NT2/D1 (cell line): ENCODE data around the gene DRAM1.

ENCODE experiments used
- DNase-seq: peaks from one replicate; pipeline ENCODE4 v3.0.0-alpha.2; 2011; ENCODE audit warnings: low read depth, low spot score
- H3K27me3 ChIP-seq: 2 replicates; pipeline ENCODE4 v1.6.0; 2011; ENCODE audit warnings: mild to moderate bottlenecking; ENCODE audit not compliant: insufficient read length, insufficient read depth
- H3K36me3 ChIP-seq: 2 replicates; pipeline ENCODE4 v1.6.1; 2011; ENCODE audit warnings: mild to moderate bottlenecking, low read length, mixed read lengths; ENCODE audit not compliant: insufficient read depth, insufficient read length
- H3K4me1 ChIP-seq: 2 replicates; pipeline ENCODE4 v1.5.1; 2011; ENCODE audit not compliant: insufficient read depth, insufficient read length
- H3K4me3 ChIP-seq: 2 replicates; pipeline ENCODE4 v1.5.1; 2011; ENCODE audit warnings: low read depth; ENCODE audit not compliant: insufficient read length
- H3K9ac ChIP-seq: 2 replicates; pipeline ENCODE4 v1.6.0; 2011; ENCODE audit warnings: low read depth; ENCODE audit not compliant: insufficient read length
- H3K9me3 ChIP-seq: 2 replicates; pipeline ENCODE4 v1.5.1; 2011; ENCODE audit warnings: mild to moderate bottlenecking, low read length; ENCODE audit not compliant: insufficient read depth
- SUZ12 ChIP-seq: IDR thresholded peaks from 2 replicates; pipeline ENCODE4 v1.6.1; 2011; ENCODE audit not compliant: insufficient read length, insufficient read depth; ENCODE audit errors: extremely low read depth
- YY1 ChIP-seq: IDR thresholded peaks from 2 replicates; pipeline ENCODE4 v1.6.1; 2011; ENCODE audit not compliant: insufficient read length, insufficient read depth
- ZNF274 ChIP-seq: IDR thresholded peaks from 2 replicates; pipeline ENCODE4 v1.6.1; 2011; ENCODE audit warnings: mild to moderate bottlenecking, low read depth, low read length

DRAM1 gene

DNA sequence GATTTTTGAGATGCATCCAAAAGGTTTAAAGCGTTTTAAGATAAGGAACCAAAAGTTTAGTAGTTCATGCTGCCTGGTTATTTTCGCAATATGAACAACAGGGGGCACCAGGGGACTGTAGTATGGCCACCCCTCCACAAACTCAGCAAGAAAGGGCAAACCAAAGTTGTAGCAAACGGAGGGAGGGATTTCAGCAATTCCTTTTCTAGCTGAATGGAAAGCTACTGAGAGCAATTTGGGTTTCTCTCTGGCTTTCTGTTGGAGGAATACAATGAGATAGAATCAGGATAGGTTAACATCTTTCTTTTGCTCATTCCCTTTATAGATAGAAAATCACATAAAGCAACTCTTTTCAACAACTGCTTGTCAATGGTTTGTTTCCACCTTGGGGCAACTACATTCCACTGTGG lies 62.5 kb downstream of the DRAM1 start:
- Histone ChIP-seq H3K9me3 (no peaks in the 10 kb centered on the region), H3K4me3 (no peak overlapping the region), H3K36me3 (no peaks in the 10 kb centered on the region), H3K9ac (no peak overlapping the region), H3K27me3 (no peaks in the 10 kb centered on the region), H3K4me1 (no peaks in the 10 kb centered on the region)
- peak; percentile 68 for DNase-seq
- TF ChIP-seq ZNF274 (no peak), YY1 (no peak), SUZ12 (no peak)

DNA sequence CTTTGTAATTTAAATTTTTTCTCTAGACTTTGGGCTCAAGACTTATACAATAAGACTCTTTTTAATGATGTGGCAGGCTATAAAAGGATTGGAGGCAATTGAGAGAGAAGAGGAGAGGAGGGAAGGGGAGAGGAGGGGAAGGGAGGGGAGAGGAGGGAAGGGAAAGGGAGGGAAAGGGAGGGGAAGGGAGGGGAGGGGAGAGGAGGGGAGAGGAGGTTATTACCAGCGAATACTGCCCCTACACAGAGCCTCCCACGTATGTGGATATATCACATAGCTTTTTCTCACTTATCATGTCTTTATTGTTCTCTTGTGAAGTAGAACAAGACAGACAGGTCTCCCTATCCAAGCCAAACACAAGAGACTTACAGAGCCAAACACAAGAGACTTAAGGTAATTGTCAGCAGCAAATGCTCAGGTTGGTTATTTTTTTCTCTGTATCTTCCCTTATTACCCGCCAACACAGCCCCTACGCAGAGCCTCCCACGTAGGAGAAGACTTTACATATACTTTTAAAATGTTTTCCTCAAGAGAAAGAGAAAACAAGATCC lies 63.1 kb downstream of the DRAM1 start:
- no peaks in the 10 kb centered on the region for H3K4me1 ChIP-seq
- DNase-seq, result no peak

DNA sequence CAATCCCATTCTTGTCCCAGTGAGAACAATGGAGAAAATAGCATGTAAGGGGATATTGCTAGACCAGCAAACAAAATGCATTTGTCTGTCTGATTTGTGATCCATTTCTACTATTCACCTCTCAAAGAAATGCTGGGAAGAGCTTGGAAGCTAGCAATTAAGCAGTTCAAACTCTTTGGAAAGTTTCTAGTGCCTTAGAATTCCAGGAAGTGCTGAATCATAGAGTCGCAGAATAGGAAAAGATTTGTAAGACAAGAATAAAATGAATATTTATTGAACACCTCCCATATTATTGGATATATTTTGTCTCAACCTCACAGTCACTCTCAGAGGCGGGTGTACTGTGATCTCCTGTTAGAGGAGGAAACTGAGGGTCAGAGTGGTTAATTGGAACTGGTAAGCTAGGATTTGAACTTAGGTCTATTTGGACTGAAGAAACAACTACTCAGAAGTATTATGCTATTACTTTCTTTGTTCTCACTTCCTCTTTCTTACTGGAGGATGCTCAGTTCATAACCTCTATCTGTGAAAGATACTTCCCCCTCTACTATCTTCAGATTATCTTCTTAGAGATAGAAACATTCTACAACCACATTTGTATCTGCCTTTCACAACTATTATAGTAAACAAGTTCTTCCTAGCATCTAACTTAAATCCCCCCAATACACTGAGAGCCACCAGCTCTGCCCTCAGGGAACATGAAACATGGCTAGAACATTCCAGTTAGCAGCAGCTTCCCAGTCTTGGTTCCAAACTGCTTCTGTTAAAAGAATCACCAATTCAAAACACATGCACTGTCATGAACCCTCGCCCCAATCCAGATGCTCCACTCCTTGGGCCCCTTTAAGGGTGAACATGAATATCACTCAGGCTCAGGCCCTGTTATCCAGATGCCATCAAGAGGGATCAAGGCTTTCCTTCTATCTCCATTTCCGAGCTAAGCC lies 64.2 kb downstream of the DRAM1 start:
- no peak for DNase-seq
- H3K9ac ChIP-seq, result no peak overlapping the region
- no peaks in the 10 kb centered on the region for H3K27me3 ChIP-seq
- no peaks in the 10 kb centered on the region for H3K4me1 ChIP-seq
- H3K36me3 ChIP-seq, result no peaks in the 10 kb centered on the region
- no peak overlapping the region for H3K4me3 ChIP-seq
- H3K9me3 ChIP-seq, result no peaks in the 10 kb centered on the region
- TF ChIP-seq YY1 (no peak), SUZ12 (no peak), ZNF274 (no peak)

More for the DNA sequence above, 63.1 kb downstream of the DRAM1 start:
- TF ChIP-seq ZNF274, result no peak
- no peak for TF ChIP-seq SUZ12
- no peak for TF ChIP-seq YY1
- Histone ChIP-seq H3K9me3 (no peaks in the 10 kb centered on the region), H3K27me3 (no peaks in the 10 kb centered on the region), H3K4me3 (no peak overlapping the region), H3K9ac (no peak overlapping the region), H3K36me3 (no peaks in the 10 kb centered on the region)

DNA sequence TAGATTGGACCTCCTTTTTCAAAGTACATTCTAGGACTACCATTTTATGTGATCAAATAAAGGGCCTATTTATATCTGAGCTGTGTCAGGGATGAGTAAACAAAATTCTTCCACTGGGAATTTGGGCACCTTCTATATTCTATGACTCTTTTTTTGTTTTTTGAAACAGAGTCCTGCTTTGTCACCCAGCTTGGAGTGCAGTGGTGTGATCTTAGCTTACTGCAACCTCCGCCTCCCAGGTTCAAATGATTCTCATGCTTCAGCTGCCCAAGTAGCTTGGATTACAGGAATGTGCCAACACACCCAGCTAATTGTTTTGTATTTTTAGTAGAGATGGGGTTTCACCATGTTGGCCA lies 64.8 kb downstream of the DRAM1 start:
- no peak overlapping the region for H3K4me3 ChIP-seq
- no peaks in the 10 kb centered on the region for H3K9me3 ChIP-seq
- no peak for TF ChIP-seq SUZ12
- no peak for TF ChIP-seq ZNF274
- no peak for TF ChIP-seq YY1
- no peaks in the 10 kb centered on the region for H3K36me3 ChIP-seq
- H3K27me3 ChIP-seq, result no peaks in the 10 kb centered on the region
- H3K4me1 ChIP-seq, result no peaks in the 10 kb centered on the region
- no peak overlapping the region for H3K9ac ChIP-seq
- no peak for DNase-seq

DNA sequence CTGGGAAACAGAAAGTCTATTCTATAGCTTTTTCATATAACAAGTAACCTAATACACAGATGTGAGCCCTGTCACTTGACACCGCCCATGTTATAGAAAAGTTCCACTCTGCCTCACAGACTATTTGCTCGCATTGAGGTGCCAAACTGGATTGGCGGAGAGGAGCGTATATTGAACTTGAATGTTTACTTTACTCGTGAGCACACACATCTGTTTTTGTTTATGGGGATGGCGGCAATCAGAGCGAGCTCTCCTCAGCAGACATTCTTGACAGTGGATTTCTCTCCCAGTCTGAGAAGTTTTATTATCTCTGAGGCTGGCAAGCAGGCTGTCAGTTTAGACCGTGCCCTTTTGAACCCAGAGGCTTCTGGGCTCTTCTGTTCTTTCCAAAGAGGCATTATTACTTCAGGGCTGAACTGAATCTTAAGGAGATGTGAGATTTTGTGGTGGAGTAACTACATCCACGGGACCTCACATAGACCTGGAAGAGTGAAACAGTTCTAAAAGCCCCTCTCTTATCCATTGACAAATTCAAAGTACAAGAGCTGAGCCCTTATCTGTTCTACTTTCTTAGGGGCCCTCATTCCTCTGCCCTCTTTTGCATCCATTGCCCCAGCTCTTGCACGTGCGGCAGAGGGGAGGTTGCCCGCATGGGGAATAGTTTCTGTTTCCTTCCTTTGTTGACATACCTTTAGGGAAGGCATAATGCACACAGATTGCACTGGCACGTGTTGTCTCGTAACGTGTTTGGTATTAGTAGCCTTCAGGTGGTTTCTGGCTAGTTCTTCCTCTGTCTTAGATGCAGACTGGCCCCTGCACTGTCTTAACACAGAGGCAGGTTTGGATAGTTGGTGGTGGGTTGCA lies 68.2 kb downstream of the DRAM1 start:
- DNase-seq, result no peak
- Histone ChIP-seq H3K9ac (no peak overlapping the region), H3K4me1 (no peaks in the 10 kb centered on the region), H3K4me3 (no peak overlapping the region), H3K36me3 (no peaks in the 10 kb centered on the region), H3K27me3 (no peaks in the 10 kb centered on the region), H3K9me3 (no peaks in the 10 kb centered on the region; the same call in 1 of the 2 replicates)
- no peak for TF ChIP-seq SUZ12
- no peak for TF ChIP-seq ZNF274
- no peak for TF ChIP-seq YY1

DNA sequence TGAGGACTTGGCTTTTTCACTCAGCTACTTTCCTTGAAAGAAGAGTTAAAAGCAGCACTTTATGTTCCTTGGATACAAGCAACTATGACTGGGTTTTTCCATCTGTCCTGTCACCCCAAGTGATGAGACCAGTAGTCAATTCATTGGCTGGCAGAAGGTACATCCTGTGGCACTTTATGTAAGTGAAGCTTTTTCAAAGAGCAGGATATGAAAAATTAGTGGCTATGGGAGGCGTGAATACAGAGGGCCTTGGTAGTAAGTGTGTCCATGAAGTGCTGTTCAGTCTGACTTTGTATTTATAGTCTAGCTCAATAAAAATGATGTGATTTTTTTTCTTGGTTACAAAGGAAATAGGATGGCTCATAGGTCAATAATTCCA lies 68.8 kb downstream of the DRAM1 start:
- no peak for DNase-seq
- Histone ChIP-seq H3K9ac (no peak overlapping the region), H3K4me3 (no peak overlapping the region), H3K9me3 (no peaks in the 10 kb centered on the region; the same call in 1 of the 2 replicates), H3K4me1 (no peaks in the 10 kb centered on the region), H3K36me3 (no peaks in the 10 kb centered on the region), H3K27me3 (no peaks in the 10 kb centered on the region)
- TF ChIP-seq YY1 (no peak), ZNF274 (no peak), SUZ12 (no peak)
